Activated CD8-positive, alpha-beta memory T cell treated with anti-CD3 and anti-CD28 coated beads, Interleukin-2, amount 50 U/mL, for 24 hours (primary cell): Measurements from ENCODE around the gene SLC17A3.

Experiments
- DNase-seq: peaks from one replicate; pipeline ENCODE4 v3.0.0-alpha.2; 2020; ENCODE audit errors: extremely low read depth

SLC17A3 gene

DNA sequence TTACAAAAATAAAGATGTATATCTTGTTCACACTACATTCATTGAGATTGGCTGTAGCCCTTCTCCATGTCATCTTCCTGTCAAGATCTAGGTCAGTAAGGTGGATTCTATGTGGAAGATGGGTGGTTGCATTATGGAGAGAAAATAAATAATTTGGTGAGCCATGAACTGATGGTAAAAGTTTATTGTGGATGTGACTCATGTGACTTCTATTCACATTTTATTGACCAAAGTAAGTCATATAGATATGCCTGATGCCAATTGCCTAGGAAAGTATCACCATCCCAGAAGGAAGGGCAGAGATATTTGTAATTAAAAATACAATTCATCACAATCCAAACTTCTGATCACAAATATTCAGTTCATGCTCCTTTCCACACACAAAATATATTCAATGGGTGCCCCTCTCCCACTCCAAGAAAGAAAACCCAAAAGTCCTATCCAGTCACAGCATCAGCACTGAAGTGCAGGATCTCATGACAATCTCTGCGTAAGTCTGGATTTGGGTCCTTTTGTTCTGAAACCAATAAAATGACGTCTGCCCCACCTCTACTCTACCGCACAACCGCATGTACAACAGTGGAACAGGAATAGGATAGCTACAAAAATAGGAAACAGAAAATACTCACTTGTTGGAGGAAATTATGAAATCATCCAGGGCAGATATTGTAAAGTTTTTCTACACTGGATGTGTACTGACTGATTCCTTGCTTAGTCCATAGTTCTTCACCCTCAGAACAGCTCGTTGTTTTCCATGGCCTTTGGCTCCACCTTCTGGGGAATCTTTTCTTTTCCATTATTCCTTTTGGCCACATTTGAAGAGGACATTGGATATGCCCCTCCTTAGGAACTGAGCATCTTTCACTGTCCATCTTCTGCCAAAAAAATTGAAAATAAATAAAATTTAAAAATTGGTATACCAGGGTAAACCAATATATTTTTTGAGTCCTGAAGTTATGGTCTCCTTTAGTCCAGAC is 16.1 kb upstream of the SLC17A3 start:
- DNase-seq = no peak

GRCh38 chr6:25888626-25889025 is 14.6 kb upstream of the SLC17A3 start:
- no peak for DNase-seq

DNA sequence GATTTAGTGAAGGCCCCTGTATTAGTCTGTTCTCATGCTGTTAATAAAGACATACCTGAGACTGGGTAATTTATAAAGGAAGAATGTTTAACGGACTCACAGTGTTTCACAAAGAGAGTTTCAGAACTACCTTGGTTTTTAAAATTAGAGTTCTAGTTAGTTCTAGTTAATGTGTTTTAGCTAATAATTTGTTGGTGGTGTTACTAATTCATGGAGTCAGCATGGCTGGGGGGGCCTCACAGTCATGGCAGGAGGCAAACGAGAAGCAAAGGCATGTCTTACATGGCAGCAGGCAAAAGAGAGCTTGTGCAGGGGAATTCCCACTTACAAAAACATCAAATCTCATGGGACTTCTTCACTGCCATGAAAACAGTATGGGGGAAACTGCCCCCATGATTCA is 12.0 kb upstream of the SLC17A3 start:
- DNase-seq = no peak

- DNase-seq = no peak
Observed at GRCh38 chr6:25883991-25884390, 9.9 kb upstream of the SLC17A3 start.

DNA sequence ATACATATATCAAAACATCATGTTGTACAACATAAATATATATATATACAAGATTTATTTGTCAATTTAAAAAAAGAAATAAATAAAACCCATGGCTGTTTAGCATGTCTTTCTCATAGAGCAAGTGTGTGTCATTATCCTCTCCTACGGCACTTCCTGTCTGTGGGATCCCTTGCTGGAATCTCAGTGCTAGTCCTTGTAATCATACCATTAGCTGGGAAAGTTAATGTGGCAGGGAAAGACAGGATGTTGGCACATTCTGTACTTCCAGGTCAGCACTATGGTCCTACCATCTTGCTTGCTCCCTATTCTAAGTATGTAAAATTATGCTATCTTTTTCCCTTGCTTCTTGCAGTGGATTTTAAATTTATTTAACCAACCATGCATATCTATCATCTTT is 9.5 kb upstream of the SLC17A3 start:
- no peak for DNase-seq

GRCh38 chr6:25882051-25882496 is 8.0 kb upstream of the SLC17A3 start:
- no peak for DNase-seq

GRCh38 chr6:25880601-25881000 is 6.6 kb upstream of the SLC17A3 start:
- DNase-seq = no peak

DNA sequence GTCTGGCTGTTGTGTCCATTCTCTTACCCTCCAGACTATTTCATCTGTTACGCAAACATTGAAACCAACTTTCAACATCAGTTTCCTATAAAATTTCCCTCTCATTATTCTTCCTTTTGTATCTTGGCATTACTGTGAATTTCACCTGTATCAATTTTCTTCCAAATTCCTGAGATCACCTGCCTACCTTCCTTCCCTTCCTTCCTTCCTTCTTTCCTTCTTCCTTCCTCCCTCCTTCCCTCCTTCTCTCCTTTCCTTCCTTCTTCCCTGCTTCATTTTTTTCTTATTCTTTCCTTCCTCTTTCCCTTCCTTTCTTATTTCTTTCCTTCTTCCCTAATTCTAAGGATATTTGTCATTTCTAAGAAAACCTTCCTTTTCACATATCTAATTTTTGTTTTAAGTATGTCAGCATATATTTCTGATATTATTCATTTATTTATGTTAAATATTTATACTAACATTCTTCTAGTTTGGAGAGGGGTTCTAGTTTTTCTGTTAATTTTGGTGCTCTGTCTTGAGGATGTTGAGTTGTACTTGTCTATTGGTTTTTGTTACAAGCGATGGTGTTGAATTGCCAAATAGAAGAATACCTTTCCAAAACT is 4.8 kb upstream of the SLC17A3 start:
- no peak for DNase-seq

- DNase-seq = no peak
Observed at GRCh38 chr6:25875926-25876602, 2.0 kb upstream of the SLC17A3 start.

GRCh38 chr6:25875563-25875905 is 1.5 kb upstream of the SLC17A3 start:
- no peak for DNase-seq

- DNase-seq = no peak
Observed at GRCh38 chr6:25874822-25875562, 949 bp upstream of the SLC17A3 start.

GRCh38 chr6:25872814-25873213 is 1.2 kb downstream of the SLC17A3 start:
- DNase-seq = no peak

DNA sequence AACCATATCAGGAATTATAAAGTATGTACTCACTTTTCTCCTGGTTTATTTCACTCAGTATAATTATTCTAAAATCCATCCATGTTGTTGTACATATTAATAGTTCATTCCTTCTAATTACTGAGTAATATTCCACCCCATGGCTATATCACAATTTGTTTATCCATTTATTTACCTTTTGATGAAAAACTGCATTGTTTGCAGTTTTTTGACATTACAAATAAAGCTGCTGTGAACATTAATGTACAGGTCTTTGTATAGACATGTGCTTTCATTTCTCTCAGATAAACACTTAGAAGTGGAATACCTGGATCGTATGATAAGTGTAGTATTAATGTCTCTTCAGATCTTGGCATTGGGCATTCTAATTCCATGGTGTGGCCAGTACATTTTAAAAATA is 4.2 kb downstream of the SLC17A3 start:
- no peak for DNase-seq

GRCh38 chr6:25868436-25869183 is 5.4 kb downstream of the SLC17A3 start:
- DNase-seq = no peak

GRCh38 chr6:25866011-25866410 is 8.0 kb downstream of the SLC17A3 start:
- no peak for DNase-seq

GRCh38 chr6:25863360-25863759 is 10.7 kb downstream of the SLC17A3 start:
- DNase-seq = no peak

GRCh38 chr6:25862199-25862598 is 11.8 kb downstream of the SLC17A3 start:
- no peak for DNase-seq

- DNase-seq = no peak
Observed at GRCh38 chr6:25852756-25853155, 21.3 kb downstream of the SLC17A3 start.

DNA sequence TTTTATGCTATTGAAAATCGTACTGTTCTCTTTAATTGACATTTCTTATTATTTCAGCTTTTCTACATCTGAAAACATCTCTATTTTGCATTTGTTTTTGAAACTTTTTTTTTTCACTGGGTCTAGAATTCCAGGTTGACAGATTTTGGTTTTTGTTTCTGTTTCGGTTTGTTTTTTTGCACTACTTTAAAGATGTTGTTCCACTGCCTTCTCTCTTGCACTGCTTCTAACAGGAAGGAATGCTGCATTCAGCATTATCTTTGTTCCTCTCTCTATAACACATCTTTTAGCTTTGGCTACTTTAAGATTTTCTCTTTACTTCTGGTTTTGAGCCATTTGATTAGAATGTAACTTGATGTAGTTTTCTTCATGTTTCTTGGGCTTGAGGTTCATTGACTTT is 22.1 kb downstream of the SLC17A3 start:
- no peak for DNase-seq

GRCh38 chr6:25844518-25844917 is 29.5 kb downstream of the SLC17A3 start:
- DNase-seq = no peak

GRCh38 chr6:25842526-25842925 is 31.5 kb downstream of the SLC17A3 start:
- DNase-seq = no peak
